ENCODE data around the gene PRRC1.

PRRC1 gene

DNA sequence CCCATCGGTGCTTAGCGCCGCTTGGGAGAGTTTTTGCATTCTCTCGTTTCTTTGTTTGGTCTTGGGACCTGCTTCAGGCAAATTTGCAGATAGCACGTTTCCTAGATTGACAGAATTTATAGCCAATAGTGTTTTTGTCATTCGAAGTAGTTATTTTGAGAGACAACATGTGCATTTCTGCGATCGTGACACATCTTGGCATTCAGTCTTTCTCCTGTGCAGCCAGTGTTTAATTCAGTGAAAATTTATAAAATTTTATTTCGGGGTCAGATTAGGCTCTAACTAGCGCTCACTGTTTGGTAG, 830 bp downstream of the PRRC1 start:
- no peak for TF ChIP-seq GATA2 (IDR thresholded peaks at IDR 0.05; ENCODE audit: low read depth, low read length)
- no peak for TF ChIP-seq GATA3 (IDR thresholded peaks at IDR 0.05; ENCODE audit: low read depth, low read length)

DNA sequence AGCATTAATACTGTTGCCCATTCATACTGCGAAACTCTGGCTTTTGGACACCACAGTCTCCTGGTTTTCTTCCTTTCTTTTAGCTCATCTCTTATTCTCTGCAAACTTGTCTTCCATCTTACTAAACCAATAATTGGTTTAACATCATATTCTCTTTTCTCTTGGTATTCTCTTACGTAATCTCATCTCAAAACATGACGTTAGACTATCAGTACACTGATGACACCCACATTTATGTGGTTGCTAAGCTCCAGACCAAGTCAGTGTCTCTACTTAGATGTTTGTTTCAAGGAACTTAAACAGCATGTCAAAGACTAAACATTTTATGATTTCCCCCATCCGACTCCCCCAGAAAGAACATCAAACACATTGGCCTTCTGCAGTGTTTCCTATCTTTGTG, 2.1 kb downstream of the PRRC1 start:
- TF ChIP-seq GATA3 (IDR thresholded peaks at IDR 0.05; ENCODE audit: low read depth, low read length): no peak
- TF ChIP-seq GATA2 (IDR thresholded peaks at IDR 0.05; ENCODE audit: low read depth, low read length): no peak

DNA sequence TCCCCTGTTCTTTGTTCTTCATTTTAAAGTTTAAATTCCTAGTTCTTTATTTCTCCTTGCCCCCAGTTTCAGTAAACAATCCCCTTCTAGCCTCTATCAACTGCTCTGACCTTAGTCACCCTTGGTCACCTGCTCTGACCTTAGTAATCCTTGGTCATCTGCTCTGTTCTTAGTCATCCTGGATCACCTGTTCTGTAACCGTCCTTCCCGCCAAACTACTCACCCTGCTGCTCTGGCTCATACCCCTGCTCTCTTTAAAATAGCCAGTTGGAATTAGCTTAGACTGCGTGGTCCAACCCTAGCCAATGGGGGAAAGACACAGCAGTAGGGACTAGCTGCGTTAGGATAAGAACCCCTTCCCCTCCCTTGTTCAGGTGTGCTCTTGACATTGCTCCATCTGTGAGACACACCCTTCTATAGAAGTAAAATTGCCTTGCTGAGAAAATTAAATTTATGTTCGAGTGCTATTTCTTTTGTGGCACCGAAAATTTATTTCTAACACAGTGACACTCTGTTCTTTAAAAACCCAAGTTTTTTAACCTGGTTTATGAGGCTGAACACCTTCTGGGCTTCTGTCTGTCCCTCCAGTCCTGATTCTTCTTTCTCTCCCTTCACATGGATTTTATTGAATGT, 3.8 kb downstream of the PRRC1 start:
- TF ChIP-seq GATA3 (IDR thresholded peaks at IDR 0.05; ENCODE audit: low read depth, low read length) (no peak), GATA2 (IDR thresholded peaks at IDR 0.05; ENCODE audit: low read depth, low read length) (no peak)

DNA sequence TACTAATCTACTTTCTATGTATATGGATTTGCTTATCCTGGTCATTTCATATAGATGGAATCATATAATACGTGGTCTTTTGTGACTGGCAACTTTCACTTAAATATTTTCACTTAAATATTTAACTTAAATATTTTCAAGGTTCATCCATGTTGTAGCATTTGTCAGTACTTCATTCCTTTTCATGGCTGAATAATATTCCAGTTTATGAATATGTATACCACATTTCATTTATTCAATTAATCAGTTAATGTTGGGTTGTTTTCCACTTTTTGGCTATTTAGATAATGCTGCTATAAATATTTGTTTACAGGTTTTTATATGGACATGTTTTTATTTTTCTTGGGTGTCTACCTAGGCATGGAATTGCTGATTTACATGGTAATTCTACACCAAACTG, 7.7 kb downstream of the PRRC1 start:
- TF ChIP-seq GATA3 (IDR thresholded peaks at IDR 0.05; ENCODE audit: low read depth, low read length): no peak
- TF ChIP-seq GATA2 (IDR thresholded peaks at IDR 0.05; ENCODE audit: low read depth, low read length): no peak

DNA sequence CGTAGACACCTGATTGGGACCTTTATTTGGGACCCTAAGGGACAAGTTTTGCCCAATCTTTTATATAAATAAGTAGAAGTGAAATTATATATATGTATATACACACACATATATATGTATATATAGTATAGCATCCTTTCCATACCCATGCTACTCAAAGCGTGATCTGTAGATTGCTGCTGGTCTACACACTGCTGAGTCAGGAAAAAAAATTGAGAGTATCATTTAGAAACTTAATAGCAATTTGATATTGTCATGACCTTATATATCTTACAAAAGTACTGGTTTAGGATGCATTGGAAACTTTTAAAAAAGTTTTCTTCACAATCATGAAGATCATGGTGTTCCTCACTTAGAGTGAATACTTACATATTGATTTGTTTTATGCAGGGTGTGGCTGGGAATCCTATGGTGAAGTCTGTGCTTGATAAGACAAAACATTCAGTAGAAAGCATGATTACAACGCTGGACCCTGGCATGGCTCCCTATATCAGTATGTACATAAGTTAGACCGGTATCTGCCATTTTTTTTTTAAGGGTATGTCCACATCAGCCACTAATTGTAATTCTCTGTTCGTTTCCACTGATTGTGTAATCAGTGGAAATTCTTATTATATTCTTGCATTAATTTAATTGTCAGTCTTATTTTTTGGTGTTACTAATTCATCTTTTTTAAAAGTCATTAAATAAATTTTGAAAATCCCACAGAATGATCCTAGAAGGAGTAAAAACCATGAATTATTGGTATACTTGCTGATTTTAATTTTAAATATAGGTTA, 12.7 kb downstream of the PRRC1 start:
- TF ChIP-seq GATA3 (IDR thresholded peaks at IDR 0.05; ENCODE audit: low read depth, low read length) (no peak), GATA2 (IDR thresholded peaks at IDR 0.05; ENCODE audit: low read depth, low read length) (no peak)

DNA sequence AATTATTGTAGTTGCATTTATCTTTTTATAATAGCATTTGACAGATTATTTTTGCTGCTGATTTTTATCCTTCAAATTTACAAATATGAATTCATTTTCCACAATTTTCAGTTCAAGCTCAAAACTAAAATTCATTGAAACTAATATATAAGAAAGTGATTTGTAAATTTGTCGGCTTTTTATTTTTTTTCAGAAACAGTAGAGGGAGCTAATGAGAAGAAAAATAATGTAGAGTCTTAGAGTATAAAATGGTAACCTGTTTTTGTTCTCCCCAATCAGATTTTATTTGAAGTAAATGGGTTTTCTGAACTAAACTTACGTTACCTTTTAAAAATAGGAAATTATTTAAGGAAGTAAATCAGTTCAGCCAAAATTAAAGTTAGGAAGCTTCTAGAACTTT, 19.2 kb downstream of the PRRC1 start:
- TF ChIP-seq GATA2 (IDR thresholded peaks at IDR 0.05; ENCODE audit: low read depth, low read length) (no peak), GATA3 (IDR thresholded peaks at IDR 0.05; ENCODE audit: low read depth, low read length) (no peak)

DNA sequence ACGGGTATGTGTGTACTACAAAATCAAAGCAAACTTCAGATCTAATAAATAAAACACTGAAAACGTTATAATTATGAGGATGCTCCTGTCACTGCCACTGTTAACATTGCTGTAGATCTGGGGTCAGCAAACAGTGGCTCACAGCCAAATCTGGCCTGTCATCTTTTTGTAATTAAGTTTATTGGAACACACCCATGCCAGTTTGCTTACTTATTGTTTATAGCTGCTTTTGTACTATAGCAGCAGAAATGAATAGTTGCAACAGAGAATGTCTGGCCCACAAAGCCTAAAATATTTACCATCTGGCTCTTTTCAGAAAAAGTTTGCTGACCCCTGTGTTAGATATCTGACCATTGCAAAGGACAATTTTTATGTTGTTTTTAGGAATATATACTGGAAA, 32.1 kb downstream of the PRRC1 start:
- peak; percentile 31; the same call in 1 of the 2 replicates for TF ChIP-seq GATA2 (IDR thresholded peaks at IDR 0.05; ENCODE audit: low read depth, low read length)
- no peak for TF ChIP-seq GATA3 (IDR thresholded peaks at IDR 0.05; ENCODE audit: low read depth, low read length)

DNA sequence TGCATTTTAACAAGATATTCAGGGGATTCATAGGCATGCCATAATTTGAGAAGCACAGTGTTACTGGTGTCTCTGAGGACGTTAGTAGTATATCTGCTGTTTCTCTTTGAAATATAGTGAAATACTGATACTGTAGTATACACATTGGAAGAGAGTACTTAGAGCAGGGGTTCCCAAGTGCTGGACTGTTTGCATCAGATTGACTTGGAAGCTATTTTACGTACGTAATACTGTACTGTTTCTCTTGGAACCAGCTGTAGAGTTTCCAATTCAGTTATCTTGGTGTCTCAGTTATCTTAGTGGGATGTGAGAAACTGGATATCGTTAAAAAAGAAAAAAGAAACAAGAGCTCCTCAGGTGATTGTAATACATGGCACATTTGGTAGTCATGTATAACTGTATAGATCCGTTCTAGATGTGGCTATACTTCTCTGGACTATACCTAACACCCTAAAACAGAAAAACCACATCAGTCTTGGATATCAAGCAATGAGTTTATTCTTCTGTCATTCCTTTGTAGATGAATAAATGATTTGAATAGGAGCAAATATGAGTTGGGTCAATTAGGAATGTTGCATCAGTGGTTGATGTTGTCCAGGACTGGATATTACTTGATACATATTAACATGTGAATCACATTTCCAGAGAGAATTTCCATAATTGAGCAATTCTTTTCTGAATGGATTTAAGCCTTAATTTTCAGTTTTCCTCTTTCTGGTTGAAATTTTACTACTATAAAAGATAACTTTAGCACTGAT, 33.4 kb downstream of the PRRC1 start:
- no peak for TF ChIP-seq GATA3 (IDR thresholded peaks at IDR 0.05; ENCODE audit: low read depth, low read length)
- no peak for TF ChIP-seq GATA2 (IDR thresholded peaks at IDR 0.05; ENCODE audit: low read depth, low read length)

DNA sequence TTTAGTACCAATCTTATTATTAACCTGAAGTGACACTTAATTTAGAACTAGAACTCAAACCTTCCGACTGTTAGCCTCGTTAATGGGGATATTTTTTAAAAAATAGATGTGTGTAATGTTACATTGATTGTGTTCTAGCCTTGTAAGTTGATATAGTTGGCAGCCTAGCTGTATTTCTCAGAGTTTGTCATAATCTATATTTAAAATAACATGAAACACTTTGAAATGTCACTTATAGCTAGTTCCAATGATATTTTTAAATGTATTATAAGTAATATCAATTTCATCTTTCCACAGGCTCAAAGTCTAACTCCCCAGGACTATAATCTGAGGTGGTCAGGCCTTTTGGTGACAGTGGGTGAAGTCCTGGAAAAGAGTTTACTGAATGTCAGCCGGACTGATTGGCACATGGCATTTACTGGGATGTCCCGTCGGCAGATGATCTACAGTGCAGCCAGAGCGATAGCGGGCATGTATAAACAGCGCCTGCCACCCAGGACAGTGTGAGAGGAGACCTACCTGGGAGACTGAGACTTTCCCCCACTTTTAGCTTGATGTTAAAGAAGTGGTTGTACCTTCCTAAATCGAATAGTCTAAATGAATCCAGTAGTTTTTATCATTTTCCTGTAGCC, 34.1 kb downstream of the PRRC1 start:
- no peak for TF ChIP-seq GATA2 (IDR thresholded peaks at IDR 0.05; ENCODE audit: low read depth, low read length)
- TF ChIP-seq GATA3 (IDR thresholded peaks at IDR 0.05; ENCODE audit: low read depth, low read length): no peak

DNA sequence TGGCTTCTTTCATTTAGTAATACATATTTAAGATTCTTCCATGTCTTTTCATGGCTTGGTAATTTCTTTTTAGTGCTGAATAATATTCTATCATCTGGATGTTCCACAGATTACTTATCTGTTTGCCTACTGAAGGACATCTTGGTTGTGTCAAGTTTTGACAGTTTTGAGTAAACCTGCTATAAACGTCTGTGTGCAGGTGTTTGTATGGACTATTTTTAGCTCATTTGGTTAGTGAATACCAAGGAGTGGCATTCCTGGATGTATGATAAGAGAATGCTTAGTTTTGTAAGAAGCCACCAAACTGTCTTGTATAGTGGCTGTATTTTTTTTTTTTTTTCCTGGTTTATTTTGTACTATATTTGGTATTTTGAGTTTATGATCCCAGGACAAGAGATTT, 38.4 kb downstream of the PRRC1 start:
- TF ChIP-seq GATA3 (IDR thresholded peaks at IDR 0.05; ENCODE audit: low read depth, low read length) (no peak), GATA2 (IDR thresholded peaks at IDR 0.05; ENCODE audit: low read depth, low read length) (no peak)

DNA sequence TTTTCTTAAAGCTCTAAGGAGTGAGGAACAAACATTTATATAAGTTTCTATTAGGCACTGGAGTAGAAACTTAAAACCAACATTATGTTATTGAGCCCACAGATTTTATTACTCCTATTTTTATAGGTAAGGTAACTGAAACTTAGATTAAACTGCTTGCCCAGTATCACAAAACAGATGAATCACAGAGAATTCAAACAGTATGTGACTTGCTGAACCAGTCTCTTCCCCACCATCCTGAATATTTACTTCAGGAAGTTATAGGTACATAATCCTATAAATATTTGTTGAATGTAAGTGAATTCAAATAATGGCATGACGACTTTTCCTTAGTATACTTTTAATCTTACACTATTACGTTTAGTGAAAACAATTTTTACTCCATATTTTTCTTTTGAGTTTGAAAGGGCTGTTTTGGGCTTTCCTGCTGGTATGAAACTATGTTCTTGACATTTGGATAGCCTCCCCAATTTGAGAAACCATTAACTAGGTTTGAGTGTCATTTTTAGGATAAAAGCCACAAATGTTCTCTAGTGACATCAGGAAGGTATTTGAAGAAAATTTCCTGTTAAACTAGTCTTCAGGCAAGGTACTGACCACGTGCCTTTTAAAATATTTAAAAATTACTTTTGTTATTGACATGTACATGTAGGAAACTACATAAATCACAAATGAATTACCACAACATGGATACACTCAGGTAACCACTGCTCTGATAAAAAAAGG, 39.3 kb downstream of the PRRC1 start:
- TF ChIP-seq GATA3 (IDR thresholded peaks at IDR 0.05; ENCODE audit: low read depth, low read length): no peak
- no peak for TF ChIP-seq GATA2 (IDR thresholded peaks at IDR 0.05; ENCODE audit: low read depth, low read length)

DNA sequence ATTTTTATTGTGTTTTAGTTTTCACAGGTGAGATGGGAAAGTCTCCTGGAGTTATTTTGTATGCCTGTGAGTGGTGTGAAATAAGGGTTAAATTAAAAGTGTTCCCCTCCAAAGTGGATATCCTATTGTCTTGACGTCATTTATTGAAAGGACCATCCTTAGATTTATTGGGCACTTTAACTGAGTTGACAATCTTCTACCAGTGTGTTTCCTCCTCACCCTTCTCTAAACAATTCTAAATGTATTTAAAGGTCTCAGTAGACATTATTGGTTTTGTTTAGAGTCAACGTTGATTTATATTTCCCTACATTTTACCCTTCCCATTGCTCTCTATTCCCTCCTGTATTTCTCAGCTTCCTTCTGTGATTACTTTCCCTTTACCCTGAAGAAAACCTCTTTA, 40.8 kb downstream of the PRRC1 start:
- TF ChIP-seq GATA2 (IDR thresholded peaks at IDR 0.05; ENCODE audit: low read depth, low read length) (no peak), GATA3 (IDR thresholded peaks at IDR 0.05; ENCODE audit: low read depth, low read length) (no peak)

DNA sequence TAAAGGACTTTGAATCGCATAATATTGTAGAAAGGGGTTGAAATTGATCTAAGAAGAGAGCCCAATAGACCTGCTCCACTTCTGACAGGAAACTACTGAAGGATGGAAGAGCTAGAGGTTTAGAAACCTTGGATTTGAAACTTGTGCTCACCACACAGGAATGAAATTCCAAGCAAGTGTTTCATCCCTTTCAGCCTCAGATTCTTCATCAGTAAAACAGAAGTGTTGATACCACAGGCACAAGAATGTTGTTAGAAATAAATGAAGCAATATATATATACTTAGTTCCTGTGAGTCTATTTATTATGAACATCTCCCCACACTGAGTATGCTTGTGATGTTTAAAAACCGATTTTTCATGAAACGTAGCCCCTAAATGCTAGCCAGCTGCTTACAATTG, 43.8 kb downstream of the PRRC1 start:
- TF ChIP-seq GATA3 (IDR thresholded peaks at IDR 0.05; ENCODE audit: low read depth, low read length) (no peak), GATA2 (IDR thresholded peaks at IDR 0.05; ENCODE audit: low read depth, low read length) (no peak)

DNA sequence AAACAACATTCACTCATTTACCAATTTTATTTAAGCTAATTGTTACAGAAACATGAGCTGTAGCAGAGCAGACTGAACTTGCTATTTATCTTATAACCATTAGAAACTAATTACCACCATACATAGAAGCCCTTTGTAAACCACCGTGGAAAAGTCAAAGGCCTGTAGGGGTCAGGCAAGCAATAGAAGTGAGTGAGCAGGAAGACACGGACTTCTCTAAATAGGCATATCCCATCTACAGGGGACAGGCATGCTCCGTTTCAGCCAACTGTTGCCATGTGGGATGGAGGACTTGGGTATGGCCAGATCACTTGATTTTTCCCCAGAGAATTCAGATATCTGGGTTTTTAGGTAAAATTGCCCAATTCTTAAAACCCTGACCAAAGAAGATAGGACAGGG, 44.8 kb downstream of the PRRC1 start:
- TF ChIP-seq GATA2 (IDR thresholded peaks at IDR 0.05; ENCODE audit: low read depth, low read length) (no peak), GATA3 (IDR thresholded peaks at IDR 0.05; ENCODE audit: low read depth, low read length) (no peak)

Measured in SH-SY5Y (cell line).